ENCODE results near the gene FUT6. TPM values are rescaled to one million over a fixed set of nuclear protein-coding genes. Genes with fewer than 3 reads are reported as not detected.
A peak's percentile ranks its signal among the peaks of the same experiment; 100 is the strongest.

The FUT6 gene
- total RNA-seq, 4 donors from 2014 or later = 0.25 to 1.4 TPM; not detected in 2

GRCh38 chr19:5817218-5817617 lies 22.3 kb downstream of the FUT6 start:
- Histone ChIP-seq H3K4me1 (peaks cover 8% of the 10 kb centered on the region), H3K27ac (no peak overlapping the region), H3K36me3 (no peaks in the 10 kb centered on the region), H3K27me3 (peaks cover 4% of the 10 kb centered on the region), H3K9me3 (no peaks in the 10 kb centered on the region), H3K4me3 (no peak overlapping the region)
- TF ChIP-seq POLR2AphosphoS5 (IDR thresholded peaks at IDR 0.05) (no peak), EP300 (IDR thresholded peaks at IDR 0.05) (no peak), CTCF (IDR thresholded peaks at IDR 0.05) (no peak), POLR2A (IDR thresholded peaks at IDR 0.05) (no peak)
- WGBS = 81% methylated on average over 2 of the region's 2 CpGs
- DNase-seq (ENCODE audit: low spot score in 2 of 2) = no peak

DNA sequence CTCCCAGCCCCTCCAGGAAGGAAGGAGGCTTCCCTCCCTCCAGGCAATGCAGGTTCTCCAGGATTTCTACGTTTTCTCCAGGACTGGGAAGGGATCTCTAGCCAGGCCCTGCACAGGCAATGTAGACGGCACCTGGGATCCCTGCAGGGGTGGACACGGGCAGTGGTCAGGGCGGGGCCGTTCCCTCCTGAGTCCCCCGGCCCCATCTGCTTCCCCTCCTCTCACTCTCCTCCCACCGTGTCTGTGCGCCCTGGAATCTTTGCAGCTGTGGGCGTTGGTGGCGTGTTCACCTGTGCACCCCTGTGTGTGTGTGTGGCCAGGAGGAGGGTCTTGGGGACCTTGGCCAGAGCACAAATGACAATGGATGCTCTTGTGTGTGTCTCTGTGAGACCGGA lies 24.7 kb downstream of the FUT6 start:
- 34% methylated on average over 11 of the region's 11 CpGs for WGBS
- no peak for TF ChIP-seq CTCF (IDR thresholded peaks at IDR 0.05)
- TF ChIP-seq POLR2AphosphoS5 (IDR thresholded peaks at IDR 0.05) = no peak
- no peak for TF ChIP-seq EP300 (IDR thresholded peaks at IDR 0.05)
- TF ChIP-seq POLR2A (IDR thresholded peaks at IDR 0.05) = no peak
- DNase-seq (ENCODE audit: low spot score in 2 of 2) = no peak
- Histone ChIP-seq H3K4me3 (no peak overlapping the region), H3K9me3 (no peaks in the 10 kb centered on the region), H3K27ac (peak overlapping the region; percentile 53), H3K27me3 (peaks cover 4% of the 10 kb centered on the region), H3K4me1 (peaks cover 8% of the 10 kb centered on the region), H3K36me3 (no peaks in the 10 kb centered on the region)

- 60% methylated on average over 6 of the region's 9 CpGs for WGBS
- no peak for DNase-seq (ENCODE audit: low spot score in 2 of 2)
- TF ChIP-seq EP300 (IDR thresholded peaks at IDR 0.05) (no peak), CTCF (IDR thresholded peaks at IDR 0.05) (no peak)
- peaks cover 2% of the 10 kb centered on the region for H3K27me3 ChIP-seq
- no peak overlapping the region for H3K4me3 ChIP-seq
- H3K27ac ChIP-seq = peak overlapping the region; percentile 53
- peaks cover 8% of the 10 kb centered on the region for H3K4me1 ChIP-seq
- H3K36me3 ChIP-seq = no peaks in the 10 kb centered on the region
- no peaks in the 10 kb centered on the region for H3K9me3 ChIP-seq
These were observed 25.2 kb downstream of the FUT6 start for GRCh38 chr19:5814123-5814851.

GRCh38 chr19:5811117-5811516 lies 28.4 kb downstream of the FUT6 start:
- TF ChIP-seq POLR2A (IDR thresholded peaks at IDR 0.05) (no peak), CTCF (IDR thresholded peaks at IDR 0.05) (no peak), POLR2AphosphoS5 (IDR thresholded peaks at IDR 0.05) (no peak), EP300 (IDR thresholded peaks at IDR 0.05) (no peak)
- Histone ChIP-seq H3K4me1 (peaks cover 8% of the 10 kb centered on the region), H3K4me3 (no peak overlapping the region), H3K36me3 (no peaks in the 10 kb centered on the region), H3K27ac (no peak overlapping the region), H3K27me3 (no peaks in the 10 kb centered on the region), H3K9me3 (no peaks in the 10 kb centered on the region)
- 93% methylated on average over 4 of the region's 4 CpGs for WGBS
- DNase-seq (ENCODE audit: low spot score in 2 of 2) = no peak

- Histone ChIP-seq H3K36me3 (no peaks in the 10 kb centered on the region), H3K27me3 (peaks cover 7% of the 10 kb centered on the region), H3K4me3 (no peak overlapping the region), H3K9me3 (no peaks in the 10 kb centered on the region), H3K4me1 (peaks cover 8% of the 10 kb centered on the region), H3K27ac (no peak overlapping the region)
- WGBS = 76% methylated on average over 10 of the region's 10 CpGs
- no peak for TF ChIP-seq CTCF (IDR thresholded peaks at IDR 0.05)
- TF ChIP-seq EP300 (IDR thresholded peaks at IDR 0.05) = no peak
- TF ChIP-seq POLR2A (IDR thresholded peaks at IDR 0.05) = no peak
- no peak for TF ChIP-seq POLR2AphosphoS5 (IDR thresholded peaks at IDR 0.05)
- no peak for DNase-seq (ENCODE audit: low spot score in 2 of 2)
These were observed 30.0 kb downstream of the FUT6 start for GRCh38 chr19:5809469-5809868.
